ENCODE measurements around the gene SYNDIG1.

DNA sequence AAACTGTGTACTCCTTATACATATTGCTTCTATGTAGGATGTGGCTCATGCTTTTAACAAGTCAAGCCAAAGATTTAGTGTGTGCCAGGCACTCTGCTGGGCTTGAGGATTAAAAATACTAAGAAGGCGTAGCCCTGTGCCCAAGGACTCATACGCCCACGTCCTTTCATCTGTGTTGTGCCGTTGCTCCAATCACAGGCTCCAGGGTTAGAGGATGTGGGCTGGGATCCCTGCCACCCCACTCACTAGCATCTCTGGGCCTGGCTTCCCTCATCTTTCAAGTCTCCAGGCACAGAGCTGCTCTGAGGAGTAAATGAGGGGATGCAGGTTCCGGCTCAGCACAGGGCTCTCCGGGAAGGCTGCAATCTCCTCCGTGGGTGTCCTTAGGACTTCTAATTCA is 214.2 kb downstream of the SYNDIG1 start:
- TF ChIP-seq, protein P1, sequence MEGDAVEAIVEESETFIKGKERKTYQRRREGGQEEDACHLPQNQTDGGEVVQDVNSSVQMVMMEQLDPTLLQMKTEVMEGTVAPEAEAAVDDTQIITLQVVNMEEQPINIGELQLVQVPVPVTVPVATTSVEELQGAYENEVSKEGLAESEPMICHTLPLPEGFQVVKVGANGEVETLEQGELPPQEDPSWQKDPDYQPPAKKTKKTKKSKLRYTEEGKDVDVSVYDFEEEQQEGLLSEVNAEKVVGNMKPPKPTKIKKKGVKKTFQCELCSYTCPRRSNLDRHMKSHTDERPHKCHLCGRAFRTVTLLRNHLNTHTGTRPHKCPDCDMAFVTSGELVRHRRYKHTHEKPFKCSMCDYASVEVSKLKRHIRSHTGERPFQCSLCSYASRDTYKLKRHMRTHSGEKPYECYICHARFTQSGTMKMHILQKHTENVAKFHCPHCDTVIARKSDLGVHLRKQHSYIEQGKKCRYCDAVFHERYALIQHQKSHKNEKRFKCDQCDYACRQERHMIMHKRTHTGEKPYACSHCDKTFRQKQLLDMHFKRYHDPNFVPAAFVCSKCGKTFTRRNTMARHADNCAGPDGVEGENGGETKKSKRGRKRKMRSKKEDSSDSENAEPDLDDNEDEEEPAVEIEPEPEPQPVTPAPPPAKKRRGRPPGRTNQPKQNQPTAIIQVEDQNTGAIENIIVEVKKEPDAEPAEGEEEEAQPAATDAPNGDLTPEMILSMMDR (IDR thresholded peaks at IDR 0.05), result no peak
- TF ChIP-seq POLR2A (IDR thresholded peaks at IDR 0.05), result no peak
